Esophagus squamous epithelium (tissue), 5 donors: Measurements from ENCODE around the gene FUT2. TPM values are rescaled to one million over a fixed set of nuclear protein-coding genes. Genes with fewer than 3 reads are reported as not detected.
A peak's percentile ranks its signal among the peaks of the same experiment; 100 is the strongest.

Experiments
- DNase-seq: peaks from one replicate; lab custom pipeline; 2025; lab: John Stamatoyannopoulos, UW
- H3K27ac ChIP-seq, 4 donors: fragments of 200-600 bp; sonication (generic); one replicate each; pipeline ENCODE4 v1.5.1; 2016 to 2019; ENCODE audit warnings: mild to moderate bottlenecking in 1 of 4
- H3K27me3 ChIP-seq, 4 donors: fragments of 200-600 bp; sonication (generic); 1 replicate in 3 of 4; 2 replicates in 1 of 4; pipeline versions ENCODE4 v1.5.1 to v1.6.0; 2017 to 2021; ENCODE audit warnings: antibody characterized with exemption in 1 of 4
- H3K36me3 ChIP-seq, 3 donors: fragments of 200-600 bp; sonication (generic); one replicate each; pipeline ENCODE4 v1.5.1; 2016 to 2019
- H3K4me1 ChIP-seq, 3 donors: fragments of 200-600 bp; sonication (generic); one replicate each; pipeline ENCODE4 v1.5.1; 2017 to 2019
- H3K4me3 ChIP-seq, 4 donors: fragments of 200-600 bp; sonication (generic); 1 replicate in 3 of 4; 2 replicates in 1 of 4; pipeline ENCODE4 v1.5.1; 2016 to 2019; ENCODE audit warnings: mild to moderate bottlenecking in 2 of 4, moderate library complexity in 1 of 4
- H3K9me3 ChIP-seq, 3 donors: fragments of 200-600 bp; sonication (generic); one replicate each; pipeline ENCODE4 v1.5.1; 2016 to 2019
- CTCF ChIP-seq, 6 experiments: fragments of 450-650 bp in 4 of 6; fragments of 200-600 bp in 2 of 6; sonication (generic) in 2 of 6; IDR thresholded peaks; one replicate each; pipeline ENCODE4 v1.5.1; 2016 to 2019; ENCODE audit warnings: antibody characterized with exemption in 6 of 6, mild to moderate bottlenecking in 4 of 6, moderate library complexity in 4 of 6
- POLR2A ChIP-seq, 4 donors: fragments of 450-650 bp; IDR thresholded peaks; one replicate each; pipeline ENCODE4 v1.6.1; 2017; ENCODE audit warnings: antibody characterized with exemption in 4 of 4, mild to moderate bottlenecking in 4 of 4, moderate library complexity in 3 of 4
- WGBS, 2 donors: methylation state at CpG; one replicate each; pipeline ENCODE4 v1.1.5; 2018; 5-methylcytosine and 5-hydroxymethylcytosine counted together
- intact Hi-C: fragments of 100-400 bp; cut with DNase I; formaldehyde crosslinking; loops from one replicate; pipeline ENCODE4 v1.15.0; 2022
- total RNA-seq, 4 donors: library from RNA; depleted of rRNA; stranded (reverse); fragments of >200 nt; gene quantifications; one replicate each; pipeline ENCODE4 v1.1.0, GENCODE V29; 2016
- donor health status: DM: yes; HTN: yes; CAD: no.

The FUT2 gene
- total RNA-seq, 4 donors from 2014 or later = 12.2 to 125 (median 38.5) TPM

GRCh38 chr19:48728911-48729664 lies 33.3 kb downstream of the FUT2 start:
- Histone ChIP-seq H3K36me3 (peaks cover 0 to 4% (median 0%) of the 10 kb centered on the region in 3 donors), H3K4me1 (peaks cover 6 to 33% (median 7%) of the 10 kb centered on the region in 3 donors), H3K27me3 (no peaks in the 10 kb centered on the region), H3K4me3 (peak overlapping the region in 3 of 4 donors; percentile 25 to 36 (median 27)), H3K27ac (peak overlapping the region in 2 of 4 donors; percentile 54 to 72), H3K9me3 (no peaks in the 10 kb centered on the region)
- no peak for DNase-seq
- 29 to 63% methylated on average over 9 to 34 of the region's 77 CpGs for WGBS, 2 donors
- intact Hi-C loops = no loop called here
- TF ChIP-seq CTCF (IDR thresholded peaks at IDR 0.05) (peak in 1 of 6 experiments; percentile 43), POLR2A (IDR thresholded peaks at IDR 0.05) (no peak)

DNA sequence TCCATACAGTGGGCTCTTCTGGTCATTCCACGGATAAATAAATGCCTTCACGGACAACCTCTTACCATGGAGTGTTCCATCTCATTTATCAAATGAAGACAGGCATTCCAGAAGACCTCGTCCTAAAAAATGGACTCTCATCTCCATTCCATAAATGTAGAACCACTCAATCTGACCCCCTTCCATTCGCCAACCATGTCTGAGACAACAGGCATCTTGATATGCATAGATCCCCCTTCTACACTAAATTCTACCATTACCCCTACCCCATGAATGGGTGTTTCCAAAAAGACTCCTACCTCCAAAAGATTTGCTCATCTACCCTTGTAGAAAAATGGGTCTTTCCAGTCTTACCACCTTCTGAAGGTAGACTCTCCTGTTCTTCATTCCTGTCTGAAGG lies 35.7 kb downstream of the FUT2 start:
- TF ChIP-seq POLR2A (IDR thresholded peaks at IDR 0.05) = no peak
- no peak for TF ChIP-seq CTCF (IDR thresholded peaks at IDR 0.05)
- peaks cover 0 to 27% (median 6%) of the 10 kb centered on the region in 3 donors for H3K4me1 ChIP-seq
- 82 to 90% methylated on average over 4 of the region's 4 CpGs for WGBS, 2 donors
- H3K27me3 ChIP-seq = no peaks in the 10 kb centered on the region
- intact Hi-C loops = no loop called here
- no peak overlapping the region for H3K4me3 ChIP-seq
- H3K27ac ChIP-seq = no peak overlapping the region
- DNase-seq = no peak
- no peaks in the 10 kb centered on the region for H3K9me3 ChIP-seq
- H3K36me3 ChIP-seq = no peaks in the 10 kb centered on the region

DNA sequence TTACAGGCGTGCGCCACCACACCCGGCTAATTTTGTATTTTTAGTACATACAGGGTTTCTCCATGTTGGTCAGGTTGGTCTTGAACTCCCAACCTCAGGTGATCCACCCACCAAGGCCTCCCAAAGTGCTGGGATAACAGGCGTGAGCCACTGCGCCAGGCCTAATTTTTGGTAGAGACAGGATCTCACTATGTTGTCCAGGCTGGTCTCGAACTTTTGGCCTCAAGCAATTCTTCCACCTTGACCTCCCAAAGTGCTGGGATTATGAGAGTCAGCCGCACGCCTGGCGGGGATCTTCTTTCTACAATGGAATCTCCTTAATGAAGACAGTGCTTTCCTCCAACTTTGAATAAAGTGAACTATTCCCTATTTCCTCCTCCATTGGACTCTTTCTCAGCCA lies 38.9 kb downstream of the FUT2 start:
- intact Hi-C loops = no loop called here
- no peaks in the 10 kb centered on the region for H3K36me3 ChIP-seq
- TF ChIP-seq POLR2A (IDR thresholded peaks at IDR 0.05) = no peak
- TF ChIP-seq CTCF (IDR thresholded peaks at IDR 0.05) = no peak
- H3K4me1 ChIP-seq = peaks cover 7 to 36% (median 11%) of the 10 kb centered on the region in 3 donors
- no peaks in the 10 kb centered on the region for H3K27me3 ChIP-seq
- WGBS, 2 donors = 92 to 93% methylated on average over 6 to 9 of the region's 9 CpGs
- no peaks in the 10 kb centered on the region for H3K9me3 ChIP-seq
- peak overlapping the region in 2 of 4 donors; percentile 34 to 42 for H3K4me3 ChIP-seq
- DNase-seq = no peak
- H3K27ac ChIP-seq = peak overlapping the region in 1 of 4 donors; percentile 21

GRCh38 chr19:48735031-48735615 lies 39.4 kb downstream of the FUT2 start:
- TF ChIP-seq CTCF (IDR thresholded peaks at IDR 0.05) = no peak
- no peak for TF ChIP-seq POLR2A (IDR thresholded peaks at IDR 0.05)
- no peaks in the 10 kb centered on the region for H3K36me3 ChIP-seq
- intact Hi-C loops = no loop called here
- H3K4me3 ChIP-seq = peak overlapping the region; percentile 15 to 59 (median 38)
- no peaks in the 10 kb centered on the region for H3K27me3 ChIP-seq
- WGBS, 2 donors = 25 to 60% methylated on average over 2 to 4 of the region's 38 CpGs
- H3K27ac ChIP-seq = peak overlapping the region; percentile 19 to 35 (median 21)
- H3K9me3 ChIP-seq = no peaks in the 10 kb centered on the region
- H3K4me1 ChIP-seq = peaks cover 11 to 41% (median 15%) of the 10 kb centered on the region in 3 donors
- DNase-seq = no peak
